ENCODE data around the gene DIP2C.

The DIP2C gene

GRCh38 chr10:389261-389790 is 300.1 kb downstream of the DIP2C start:
- DNase-seq (ENCODE audit: low read depth), result no peak

DNA sequence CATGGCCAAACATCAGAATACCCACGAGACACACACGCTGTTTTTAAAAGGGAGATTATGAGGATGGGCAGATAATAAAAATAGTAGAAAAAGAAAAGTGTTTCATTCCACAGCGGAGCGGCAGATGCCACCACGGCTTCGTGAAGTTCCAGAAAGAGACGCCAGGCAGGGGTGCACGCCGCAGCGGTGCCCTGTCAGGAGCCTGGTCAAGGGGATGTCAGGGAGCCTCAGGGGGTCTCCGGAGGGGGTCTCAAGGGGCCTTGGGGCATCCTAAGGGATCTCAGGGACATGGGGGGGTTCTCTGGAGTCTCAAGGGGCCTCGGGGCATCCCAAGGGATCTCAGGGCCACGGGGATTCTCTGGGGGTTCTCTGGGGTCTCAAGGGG is 300.8 kb downstream of the DIP2C start:
- no peak for DNase-seq (ENCODE audit: low read depth)

DNA sequence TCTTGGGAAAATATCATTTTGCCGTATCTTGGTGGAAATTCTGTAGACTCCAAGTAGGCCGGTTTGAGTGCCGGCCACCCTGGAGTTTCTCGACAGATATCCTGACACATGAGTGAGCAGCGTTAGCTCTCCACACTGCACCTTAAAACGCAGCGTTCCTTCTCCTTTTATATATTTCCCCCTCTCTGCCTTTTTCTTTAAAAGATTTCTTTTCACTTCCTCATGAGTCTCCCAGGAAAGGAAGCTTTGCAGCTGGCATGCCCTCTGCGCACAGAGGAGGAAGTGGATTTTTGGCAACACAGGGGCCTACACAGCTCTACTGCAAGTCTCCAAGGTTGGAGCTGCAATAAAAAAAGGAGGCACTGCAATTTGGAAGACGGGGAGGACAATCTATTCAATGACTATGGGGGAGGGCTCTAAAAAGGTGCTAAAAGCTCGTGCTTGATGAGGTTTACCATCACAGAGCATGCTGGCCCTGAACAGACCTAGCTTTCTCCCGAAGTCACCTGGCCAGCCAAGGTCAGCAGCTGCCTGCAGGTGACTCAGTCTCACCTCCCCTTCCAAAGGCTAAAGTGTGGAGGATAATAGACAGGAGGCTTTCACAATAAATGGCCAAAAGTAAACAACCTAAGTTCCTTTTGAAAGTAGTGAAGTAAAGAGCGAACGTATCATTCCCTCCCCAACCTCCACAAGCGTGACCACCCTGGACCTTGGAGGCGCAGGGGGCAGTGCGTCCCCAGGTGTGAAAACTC is 301.4 kb downstream of the DIP2C start:
- no peak for DNase-seq (ENCODE audit: low read depth)

GRCh38 chr10:387593-387891 is 301.9 kb downstream of the DIP2C start:
- no peak for DNase-seq (ENCODE audit: low read depth)

- DNase-seq (ENCODE audit: low read depth), result no peak
Observed at GRCh38 chr10:386771-387592, 302.5 kb downstream of the DIP2C start.

GRCh38 chr10:385571-386300 is 303.7 kb downstream of the DIP2C start:
- DNase-seq (ENCODE audit: low read depth), result no peak

DNA sequence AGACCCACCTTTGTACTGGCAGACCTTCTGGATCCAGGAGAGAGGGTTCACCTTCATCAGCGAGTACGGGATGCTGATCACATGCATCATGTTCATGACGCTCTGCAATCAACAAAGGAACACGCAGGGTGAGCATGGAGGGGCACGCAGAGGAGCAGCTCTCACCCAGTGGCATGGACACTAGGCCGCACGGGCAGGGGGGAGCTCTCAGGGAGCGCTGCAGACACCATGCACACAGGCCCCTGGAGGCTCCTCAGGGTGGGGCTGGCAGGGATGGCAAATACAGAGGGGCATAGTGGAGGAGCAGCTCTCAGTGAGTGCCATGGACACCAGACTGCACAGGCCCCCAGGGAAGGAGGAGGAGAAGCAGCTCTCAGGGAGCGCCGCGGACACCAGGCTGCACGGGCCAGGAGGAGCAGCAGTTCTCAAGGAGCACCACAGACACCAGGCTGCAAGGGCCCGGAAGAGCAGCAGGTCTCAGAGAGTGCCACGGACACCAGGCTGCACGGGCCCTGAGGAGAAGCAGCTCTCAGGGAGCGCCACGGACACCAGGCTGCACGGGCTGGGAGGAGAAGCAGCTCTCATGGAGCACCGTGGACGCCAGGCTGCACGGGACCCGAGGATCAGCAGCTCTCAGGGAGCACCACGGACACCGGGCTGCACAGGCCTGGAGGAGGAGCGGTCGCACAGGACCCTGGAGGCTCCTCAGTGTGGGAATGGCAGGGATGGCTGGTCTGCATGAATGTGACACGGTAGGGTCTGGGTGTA is 304.7 kb downstream of the DIP2C start:
- no peak for DNase-seq (ENCODE audit: low read depth)

DNA sequence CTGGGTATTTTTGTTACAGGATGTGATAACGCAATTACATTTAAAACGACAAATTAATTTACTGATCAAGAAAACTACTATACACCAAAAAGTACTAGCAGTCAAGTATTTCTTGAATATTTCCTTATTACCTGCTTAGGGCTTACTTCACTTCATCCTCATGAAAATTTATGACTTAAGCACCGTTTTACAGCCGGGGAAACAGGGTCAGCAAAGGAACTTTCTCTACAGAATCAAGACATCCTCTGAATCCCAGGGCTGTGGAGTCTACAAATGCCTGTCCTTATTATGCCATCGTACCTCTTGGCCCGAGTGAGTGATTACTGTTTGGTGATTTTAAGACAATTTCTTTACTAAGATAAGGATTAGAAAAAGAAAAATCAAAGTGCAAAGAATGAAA is 305.9 kb downstream of the DIP2C start:
- DNase-seq (ENCODE audit: low read depth), result no peak

- no peak for DNase-seq (ENCODE audit: low read depth)
Observed at GRCh38 chr10:381805-382204, 307.7 kb downstream of the DIP2C start.

DNA sequence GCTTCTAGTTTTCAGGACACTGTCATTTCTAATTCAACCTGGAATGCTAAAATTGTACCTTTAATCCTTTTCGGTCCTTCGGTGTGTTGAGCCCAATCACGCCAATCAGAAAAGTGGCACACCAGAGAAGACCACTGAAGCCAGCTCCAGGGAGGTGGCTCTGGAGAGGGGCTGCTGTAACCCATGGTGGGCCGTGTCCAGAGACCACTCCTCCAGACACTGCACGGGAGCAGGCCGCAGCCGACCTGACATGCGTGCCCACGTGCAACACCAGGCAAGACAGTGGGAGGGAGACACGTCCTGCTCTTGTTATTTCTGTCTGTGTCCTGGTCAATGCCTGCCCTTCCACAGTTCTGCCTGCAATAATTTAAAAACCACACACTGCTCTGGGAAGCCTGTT is 308.1 kb downstream of the DIP2C start:
- no peak for DNase-seq (ENCODE audit: low read depth)

GRCh38 chr10:380313-380940 is 309.0 kb downstream of the DIP2C start:
- DNase-seq (ENCODE audit: low read depth), result no peak

GRCh38 chr10:378930-379704 is 310.4 kb downstream of the DIP2C start:
- DNase-seq (ENCODE audit: low read depth), result no peak

- DNase-seq (ENCODE audit: low read depth), result no peak
Observed at GRCh38 chr10:378230-378929, 311.1 kb downstream of the DIP2C start.

DNA sequence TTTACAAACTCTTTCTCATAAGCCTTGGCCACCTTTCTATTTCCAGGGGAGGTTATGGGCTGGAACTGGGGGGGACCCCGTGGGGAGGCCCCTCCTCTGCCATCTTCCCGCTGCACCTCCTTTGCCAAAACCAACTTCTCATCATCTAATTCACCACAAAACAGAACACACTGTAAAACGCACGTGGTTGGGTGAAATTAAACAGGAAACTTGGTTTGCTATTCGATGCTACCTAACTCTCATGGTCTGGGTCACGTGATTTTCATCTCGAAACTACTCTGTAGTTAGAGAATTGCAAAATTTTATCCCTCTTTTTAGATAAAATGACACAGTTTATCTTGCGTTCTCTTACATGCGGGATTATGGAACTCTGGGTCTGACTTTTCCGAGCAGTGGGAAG is 312.2 kb downstream of the DIP2C start:
- no peak for DNase-seq (ENCODE audit: low read depth)

GRCh38 chr10:375815-376505 is 313.5 kb downstream of the DIP2C start:
- no peak for DNase-seq (ENCODE audit: low read depth)

DNA sequence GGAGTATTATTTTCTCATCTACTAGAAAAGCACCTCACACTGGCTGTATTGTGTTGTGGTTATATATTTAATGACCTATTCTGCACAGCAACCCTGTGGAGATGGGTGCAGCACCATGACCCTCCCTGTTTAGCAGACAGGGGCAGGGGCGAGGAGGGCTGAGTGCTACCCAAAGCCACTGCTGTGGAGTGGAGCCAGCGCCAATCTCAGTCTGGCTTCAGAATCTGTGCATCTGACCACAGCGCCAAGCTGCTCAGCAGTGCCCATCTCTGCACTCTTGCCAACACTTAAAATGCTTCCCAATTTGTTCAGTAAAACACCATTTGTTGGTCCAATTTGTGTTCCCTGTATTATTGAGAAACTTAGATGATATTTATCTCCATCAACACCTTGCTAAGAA is 315.1 kb downstream of the DIP2C start:
- no peak for DNase-seq (ENCODE audit: low read depth)

DNA sequence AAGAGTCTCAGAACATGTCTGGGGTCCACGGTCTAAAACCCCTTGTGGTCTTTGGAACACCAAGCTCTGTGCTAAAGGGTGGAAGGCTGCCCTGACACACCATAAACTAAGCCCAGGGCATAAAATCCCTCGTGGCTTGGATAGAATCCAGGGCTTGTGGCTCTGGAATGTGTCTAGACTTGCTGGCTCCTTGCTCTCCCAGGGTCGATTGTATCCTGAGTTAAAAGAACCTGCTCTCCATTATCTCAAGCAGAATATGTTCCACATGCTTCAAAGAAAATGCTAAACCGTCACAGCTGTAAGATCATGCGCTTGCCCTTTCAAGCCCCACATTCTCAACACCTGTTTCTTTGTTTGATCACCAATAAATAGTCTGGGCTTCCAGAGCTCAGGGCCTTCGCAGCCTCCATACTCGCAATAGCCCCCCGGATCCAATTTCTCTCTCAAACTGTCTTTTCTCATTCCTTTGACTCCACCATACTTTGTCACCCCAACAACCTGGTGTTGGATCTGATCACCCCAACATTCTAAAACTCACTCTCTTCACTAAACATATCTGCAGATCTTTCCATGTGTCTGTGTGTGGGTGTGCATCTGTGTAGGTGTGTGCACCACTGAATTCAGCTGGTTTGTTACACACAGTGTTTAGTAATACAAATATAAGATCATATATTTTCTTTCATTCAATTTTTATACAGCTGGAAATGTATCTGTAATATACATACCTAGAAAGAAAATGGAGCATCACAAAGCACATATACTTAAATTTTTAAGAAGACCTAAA is 315.8 kb downstream of the DIP2C start:
- no peak for DNase-seq (ENCODE audit: low read depth)

- DNase-seq (ENCODE audit: low read depth), result no peak
Observed at GRCh38 chr10:373015-373414, 316.5 kb downstream of the DIP2C start.

- DNase-seq (ENCODE audit: low read depth), result no peak
Observed at GRCh38 chr10:372566-372965, 316.9 kb downstream of the DIP2C start.
